ENCODE results near the gene MRPL34. TPM values are rescaled to one million over a fixed set of nuclear protein-coding genes. Genes with fewer than 3 reads are reported as not detected.

MRPL34 gene
- total RNA-seq, 1 experiment from 2014 or later = 87.7 TPM

- peak overlapping the region; percentile 89 for H3K27ac ChIP-seq (ENCODE audit: low read length)
- CTCF ChIA-PET = interaction anchor here (0.6 to 1.0 kb wide), 4 partner anchors 12 to 644 kb away, joined by 3 to 8 read pairs (median 5); no protein-coding TSS in a partner anchor
- H3K9me3 ChIP-seq (ENCODE audit: control insufficient read depth, insufficient read depth, low read depth, low read length) = no peaks in the 10 kb centered on the region
- no TSS peak for BruUV-seq (replicated peaks)
- H3K36me3 ChIP-seq (ENCODE audit: control insufficient read depth, insufficient read depth, low read length) = peaks cover 2% of the 10 kb centered on the region; the same call in 1 of the 2 replicates
- DNase-seq (ENCODE audit: low read depth, low spot score) (no peak), ATAC-seq (no peak)
- H3K4me3 ChIP-seq (ENCODE audit: low read depth in 2 of 2, low read length in 2 of 2) = peak overlapping the region; percentile 7 to 30; a peak in 3 of 4 replicates
- H3K27me3 ChIP-seq (ENCODE audit: control insufficient read depth, insufficient read depth, low read length) = no peaks in the 10 kb centered on the region
- H3K4me1 ChIP-seq (ENCODE audit: control insufficient read depth, insufficient read depth, low read length) = peaks cover 29% of the 10 kb centered on the region
- in situ Hi-C loops (cut with HindIII; ENCODE audit: low pct_unique_long_range_greater_than_20kb, low sequenced_read_pairs) (no loop called here), intact Hi-C loops (cut with micrococcal nuclease; ENCODE audit: unreplicated experiment) (loop anchor here (10.0 kb wide), 1 partner anchor 1090 kb away; the partner anchor contains the start of gene LRRC25)
- TF ChIP-seq POLR2AphosphoS5 (IDR thresholded peaks at IDR 0.05; ENCODE audit: low read depth, low read length) (no peak), SIN3A (IDR thresholded peaks at IDR 0.05; ENCODE audit: borderline replicate concordance, insufficient read depth, low read depth, low read length) (no peak), REST (IDR thresholded peaks at IDR 0.05; ENCODE audit: insufficient read depth in 1 of 2, low read depth in 2 of 2, low read length in 1 of 2) (0 out of 4 replicates have a peak, but pooled peaks of 1 of the 2 experiments have one; percentile 27), CTCF (IDR thresholded peaks at IDR 0.05) (no peak)
- POLR2A ChIA-PET = interaction anchor here (0.8 to 1.1 kb wide), 2 partner anchors 12 to 13 kb away, joined by 3 to 4 read pairs; no protein-coding TSS in a partner anchor
Observed at GRCh38 chr19:17305216-17305516, 506 bp upstream of the MRPL34 start.

GRCh38 chr19:17306285-17306714 lies 628 bp downstream of the MRPL34 start:
- BruUV-seq (replicated peaks) = TSS peak; percentile 34
- ChIA-PET CTCF (interaction anchor here (0.7 kb wide), 1 partner anchor 26 kb away, joined by 3 read pairs; no protein-coding TSS in a partner anchor), POLR2A (interaction anchor here (0.8 kb wide), 1 partner anchor 30 kb away, joined by 3 read pairs; no protein-coding TSS in a partner anchor)
- no peak; the same call in 1 of the 2 replicates for TF ChIP-seq SIN3A (IDR thresholded peaks at IDR 0.05; ENCODE audit: borderline replicate concordance, insufficient read depth, low read depth, low read length)
- TF ChIP-seq REST (IDR thresholded peaks at IDR 0.05; ENCODE audit: insufficient read depth in 1 of 2, low read depth in 2 of 2, low read length in 1 of 2) = no peak
- no peak for TF ChIP-seq POLR2AphosphoS5 (IDR thresholded peaks at IDR 0.05; ENCODE audit: low read depth, low read length)
- no peak for TF ChIP-seq CTCF (IDR thresholded peaks at IDR 0.05)
- TF ChIP-seq TCF7L2 (IDR thresholded peaks at IDR 0.05; ENCODE audit: low read depth, low read length) = no peak; the same call in 1 of the 2 replicates
- peaks cover 39% of the 10 kb centered on the region for H3K4me1 ChIP-seq (ENCODE audit: control insufficient read depth, insufficient read depth, low read length)
- peaks cover 4% of the 10 kb centered on the region; the same call in 1 of the 2 replicates for H3K36me3 ChIP-seq (ENCODE audit: control insufficient read depth, insufficient read depth, low read length)
- intact Hi-C loops (cut with micrococcal nuclease; ENCODE audit: unreplicated experiment) (loop anchor here (10.0 kb wide), 1 partner anchor 1089 kb away; the partner anchor contains the start of gene LRRC25), in situ Hi-C loops (cut with HindIII; ENCODE audit: low pct_unique_long_range_greater_than_20kb, low sequenced_read_pairs) (no loop called here)
- peak overlapping the region; percentile 60 to 77 for H3K4me3 ChIP-seq (ENCODE audit: low read depth in 2 of 2, low read length in 2 of 2)
- no peak; the same call in 1 of the 2 replicates for ATAC-seq
- peak overlapping the region; percentile 92 for H3K27ac ChIP-seq (ENCODE audit: low read length)
- DNase-seq (ENCODE audit: low read depth, low spot score) = no peak
- no peaks in the 10 kb centered on the region for H3K27me3 ChIP-seq (ENCODE audit: control insufficient read depth, insufficient read depth, low read length)
- no peaks in the 10 kb centered on the region for H3K9me3 ChIP-seq (ENCODE audit: control insufficient read depth, insufficient read depth, low read depth, low read length)
